ENCODE data around the gene UBE2G1.
"Not testable (repeated sequence)": the region's sequence is repeated elsewhere in the genome, so short reads cannot be mapped to it uniquely, and the experiment has no call there.

Gene UBE2G1

GRCh38 chr17:4366327-4367063 lies at the start of gene UBE2G1:
Gene UBE2G1, minus strand, starts transcription at chr17:4366675. Its CDS starts 359 bp downstream, at chr17:4366316.
- peak; percentile 99 for DNase-seq (ENCODE audit: low read depth in 2 of 2)

GRCh38 chr17:4412933-4413831 lies 46.7 kb upstream of the UBE2G1 start:
- peak; percentile 82 to 91 for DNase-seq (ENCODE audit: low read depth in 2 of 2)

GRCh38 chr17:4411201-4411600 lies 44.7 kb upstream of the UBE2G1 start:
- DNase-seq (ENCODE audit: low read depth in 2 of 2), result no peak

GRCh38 chr17:4409659-4410058 lies 43.2 kb upstream of the UBE2G1 start:
- no peak for DNase-seq (ENCODE audit: low read depth in 2 of 2)

DNA sequence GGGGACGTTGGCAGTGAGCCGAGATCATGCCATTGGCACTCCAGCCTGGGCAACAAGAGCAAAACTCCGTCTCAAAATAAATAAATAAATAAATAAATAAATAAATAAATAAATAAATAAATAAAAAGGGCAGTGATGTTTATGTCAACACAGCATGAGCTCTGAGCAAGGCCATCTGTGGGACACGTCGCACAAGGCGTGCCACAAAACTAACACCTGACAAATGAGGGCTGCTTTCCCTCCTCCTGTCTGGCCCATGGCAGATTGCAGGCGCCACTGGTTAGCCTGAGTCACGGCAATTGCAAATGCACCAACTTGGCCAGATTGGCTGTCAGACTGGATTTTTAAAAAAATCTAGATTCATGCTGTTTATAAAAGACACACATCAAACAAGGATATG lies 41.4 kb upstream of the UBE2G1 start:
- DNase-seq (ENCODE audit: low read depth in 2 of 2), result no peak

- DNase-seq (ENCODE audit: low read depth in 2 of 2), result no peak
These were observed 40.7 kb upstream of the UBE2G1 start for GRCh38 chr17:4407216-4407615.

DNA sequence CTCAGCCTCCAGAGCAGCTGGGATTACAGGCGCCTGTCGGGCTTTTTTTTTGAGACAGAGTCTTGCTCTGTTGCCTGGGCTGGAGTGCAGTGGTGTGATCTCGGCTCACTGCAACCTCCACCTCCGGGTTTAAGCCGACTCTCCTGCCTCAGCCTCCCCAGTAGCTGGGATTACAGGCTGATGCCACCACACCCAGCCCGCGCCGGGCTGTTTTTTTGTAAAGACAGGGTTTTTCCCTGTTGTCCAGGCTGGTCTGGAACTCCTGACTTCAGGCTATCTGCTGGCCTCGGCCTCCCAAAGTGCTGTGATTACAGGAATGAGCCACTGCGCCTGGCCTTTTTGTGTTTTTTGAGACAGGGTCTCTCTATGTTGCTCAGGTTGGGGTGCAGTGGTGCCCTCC lies 39.9 kb upstream of the UBE2G1 start:
- DNase-seq (ENCODE audit: low read depth in 2 of 2), result no peak

DNA sequence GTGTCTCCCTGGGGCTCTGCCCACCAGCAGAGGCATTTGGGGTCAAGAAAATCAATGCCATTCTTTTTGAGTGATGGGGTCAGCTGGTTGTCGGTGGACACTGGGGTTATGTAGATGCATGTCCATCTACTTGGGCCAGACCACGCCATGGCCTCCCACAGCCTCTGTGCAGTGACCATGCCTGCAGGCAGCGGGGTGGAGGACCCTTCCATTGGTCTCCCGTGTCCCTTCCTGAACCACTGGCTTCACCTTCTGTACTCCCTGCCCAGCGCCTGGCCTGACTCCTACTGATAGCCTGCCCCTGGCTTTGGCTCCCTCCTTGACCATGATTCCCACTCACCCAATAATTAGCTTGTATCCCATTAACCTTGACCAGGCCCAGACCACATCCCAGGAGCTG lies 39.2 kb upstream of the UBE2G1 start:
- DNase-seq (ENCODE audit: low read depth in 2 of 2), result no peak

DNA sequence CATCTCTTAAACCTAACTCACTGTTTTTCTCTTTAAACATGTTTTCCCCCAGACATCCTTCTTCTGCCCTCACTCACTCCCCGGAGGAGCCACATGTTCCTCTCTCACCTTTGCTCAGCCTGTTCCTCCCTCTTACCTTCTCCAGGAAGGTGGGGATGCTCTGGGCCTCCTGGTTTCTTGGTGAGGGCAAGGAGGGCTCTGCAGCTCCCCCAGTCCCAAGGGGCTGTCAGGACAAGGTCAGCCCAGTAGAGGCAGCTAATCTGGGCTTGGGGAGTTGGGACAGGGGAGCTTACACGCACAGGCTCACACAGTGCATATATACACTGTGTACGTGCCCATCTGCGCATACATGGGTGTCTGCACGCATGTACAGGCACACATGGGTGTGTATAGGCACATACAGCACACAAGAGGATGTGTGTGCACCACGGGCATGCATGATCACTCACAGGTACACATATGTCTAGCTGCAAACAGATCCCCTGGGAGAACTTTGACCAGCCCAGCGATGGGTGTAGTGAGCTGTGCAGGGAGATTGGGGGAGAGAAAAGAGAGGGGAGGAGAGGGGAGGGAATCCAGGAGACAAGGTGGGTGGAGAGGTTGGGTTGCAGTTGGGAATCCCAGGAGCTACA lies 38.7 kb upstream of the UBE2G1 start:
- DNase-seq (ENCODE audit: low read depth in 2 of 2), result no peak

- DNase-seq (ENCODE audit: low read depth in 2 of 2), result no peak
These were observed 31.4 kb upstream of the UBE2G1 start for GRCh38 chr17:4397840-4398239.

DNA sequence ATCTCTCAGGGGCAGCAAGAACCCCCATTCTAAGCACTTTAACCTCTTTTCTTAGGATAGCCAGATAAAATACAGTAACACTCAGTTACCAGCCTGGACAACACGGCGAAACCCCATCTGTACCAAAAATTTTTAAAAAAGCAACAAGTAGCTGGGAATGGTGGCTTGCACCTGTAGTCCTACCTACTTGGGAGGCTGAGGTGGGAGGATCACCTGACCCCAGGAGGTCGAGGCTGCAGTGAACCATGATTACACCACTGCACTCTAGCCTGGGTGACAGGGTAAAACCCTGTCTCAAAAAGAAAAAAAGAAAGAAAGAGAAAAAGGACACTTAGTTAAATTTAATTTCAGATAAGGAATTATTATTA lies 28.6 kb upstream of the UBE2G1 start:
- no peak for DNase-seq (ENCODE audit: low read depth in 2 of 2)

DNA sequence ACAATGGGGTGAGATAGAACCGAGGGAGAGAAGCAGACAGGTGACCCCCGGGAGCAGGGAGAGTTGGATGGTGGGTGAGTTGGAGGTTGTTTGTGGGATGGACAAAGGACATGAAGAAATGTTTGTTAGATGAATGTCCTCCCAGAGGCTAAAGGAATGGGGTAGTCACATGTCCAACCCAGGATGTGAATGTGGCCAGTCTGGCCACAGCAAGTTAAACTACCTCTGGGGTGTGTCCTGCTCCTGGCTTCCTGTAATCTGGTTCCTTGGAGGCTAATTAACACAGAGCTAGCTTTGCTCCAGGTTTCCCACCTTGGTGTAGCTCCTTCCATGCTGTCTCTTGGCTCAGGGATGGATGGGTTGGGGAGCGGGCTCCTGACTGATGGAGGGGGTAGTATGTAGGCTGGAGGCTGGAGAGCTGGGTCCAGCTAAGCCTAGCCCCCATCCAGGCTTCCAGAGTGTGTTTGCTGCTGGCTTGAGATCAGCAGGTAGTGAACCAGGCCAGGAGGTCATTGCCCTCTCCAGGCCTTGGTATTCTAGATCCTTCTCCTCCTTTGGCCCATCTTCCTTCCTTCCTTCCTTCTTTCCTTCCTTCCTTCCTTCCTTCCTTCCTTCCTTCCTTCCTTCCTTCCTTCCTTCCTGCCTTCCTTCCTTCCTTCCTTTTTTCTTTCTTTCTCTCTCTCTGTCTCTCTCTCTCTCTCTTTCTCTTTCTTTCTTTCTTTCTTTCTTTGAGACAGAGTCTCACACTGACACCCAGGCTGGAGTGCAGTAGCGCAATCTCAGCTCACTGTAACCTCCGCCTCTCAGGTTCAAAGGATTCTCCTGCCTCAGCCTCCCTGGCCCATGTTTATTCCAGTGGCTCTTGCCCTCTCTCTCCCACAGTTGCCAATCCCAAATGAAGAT lies 28.0 kb upstream of the UBE2G1 start:
- DNase-seq (ENCODE audit: low read depth in 2 of 2), result no peak

- no peak for DNase-seq (ENCODE audit: low read depth in 2 of 2)
These were observed 27.3 kb upstream of the UBE2G1 start for GRCh38 chr17:4393806-4394205.

GRCh38 chr17:4389079-4389478 lies 22.6 kb upstream of the UBE2G1 start:
- DNase-seq (ENCODE audit: low read depth in 2 of 2), result no peak

DNA sequence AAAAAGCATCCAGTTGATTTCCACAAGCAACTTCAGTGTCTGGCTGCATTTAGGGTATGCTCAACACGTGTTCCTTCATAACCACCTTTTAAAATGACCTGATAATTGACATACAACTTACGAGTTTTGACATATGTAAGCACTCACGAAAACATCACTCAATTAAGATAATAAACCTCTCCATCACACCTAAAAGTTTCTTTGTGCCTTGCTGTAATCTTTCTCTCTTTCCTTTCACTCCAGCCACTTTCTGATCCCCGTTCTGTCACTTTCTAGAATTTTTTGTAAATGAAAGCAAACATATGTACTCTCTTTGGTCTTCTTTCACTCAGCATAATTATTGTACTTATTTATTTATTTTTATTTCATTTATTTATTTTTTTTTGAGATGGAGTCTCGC lies 20.7 kb upstream of the UBE2G1 start:
- no peak for DNase-seq (ENCODE audit: low read depth in 2 of 2)

DNA sequence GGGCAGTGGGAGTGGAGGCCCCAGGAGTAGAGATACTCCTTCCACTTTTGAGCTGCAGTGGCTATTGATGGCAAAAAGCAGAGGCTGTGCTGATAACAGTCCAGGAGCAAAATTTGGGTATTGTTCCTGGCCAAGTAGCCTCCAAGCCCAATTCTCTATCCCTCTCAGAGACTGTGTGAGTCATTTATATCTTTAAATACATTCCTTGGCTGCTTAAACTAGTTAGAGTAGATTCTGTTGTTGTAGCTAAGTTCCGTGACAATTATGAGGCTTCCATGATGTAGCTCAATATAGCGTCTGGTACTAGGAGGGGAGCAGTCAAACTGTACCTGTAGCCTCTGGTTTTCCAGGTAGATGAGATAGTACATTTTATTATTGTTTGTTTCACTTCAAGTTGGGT lies 19.9 kb upstream of the UBE2G1 start:
- DNase-seq (ENCODE audit: low read depth in 2 of 2), result no peak

DNA sequence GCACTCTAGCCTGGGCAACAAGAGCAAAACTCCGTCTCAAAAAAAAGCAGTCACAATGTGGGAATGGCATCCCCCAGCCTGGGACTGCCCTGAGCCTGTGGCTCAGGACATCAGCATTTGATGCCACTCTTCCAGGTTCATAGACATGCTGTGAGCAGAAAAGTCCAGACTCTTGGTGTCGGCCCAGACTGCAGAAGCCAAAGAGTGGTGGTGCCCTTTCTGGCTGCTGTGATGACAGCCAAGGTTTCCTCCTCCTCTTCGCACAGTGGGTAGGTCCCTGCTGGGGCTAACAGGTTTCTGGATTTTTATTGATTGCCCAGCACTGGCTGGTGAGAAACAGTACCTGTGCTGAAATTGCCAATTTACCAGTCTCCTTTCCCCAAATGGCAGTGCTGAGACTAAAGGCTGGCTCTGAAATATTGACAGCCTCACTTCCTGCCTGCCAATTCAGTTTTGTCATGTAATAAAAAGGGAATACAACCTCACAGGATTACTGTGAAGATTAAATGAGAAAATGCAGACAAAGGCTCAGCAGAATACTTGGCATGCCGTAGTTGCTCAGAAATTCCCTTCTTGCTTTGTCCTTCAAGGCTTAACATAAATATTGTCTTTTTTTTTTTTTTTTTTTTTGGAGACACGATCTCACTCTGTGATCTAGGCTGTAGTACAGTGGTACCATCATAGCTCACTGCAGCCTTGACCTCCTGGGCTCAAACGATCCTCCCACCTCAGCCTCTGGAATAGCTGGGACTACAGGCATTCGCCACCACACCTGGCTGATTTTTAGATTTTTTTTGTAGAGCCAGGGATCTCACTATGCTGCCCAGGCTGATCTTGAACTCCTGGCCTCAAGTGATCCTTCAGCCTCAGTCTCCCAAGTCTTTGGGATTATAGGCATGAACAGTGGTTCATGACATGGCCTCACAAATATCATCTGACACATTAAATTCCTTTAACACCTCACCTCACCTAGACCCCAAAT lies 15.5 kb upstream of the UBE2G1 start:
- DNase-seq (ENCODE audit: low read depth in 2 of 2), result no peak

DNA sequence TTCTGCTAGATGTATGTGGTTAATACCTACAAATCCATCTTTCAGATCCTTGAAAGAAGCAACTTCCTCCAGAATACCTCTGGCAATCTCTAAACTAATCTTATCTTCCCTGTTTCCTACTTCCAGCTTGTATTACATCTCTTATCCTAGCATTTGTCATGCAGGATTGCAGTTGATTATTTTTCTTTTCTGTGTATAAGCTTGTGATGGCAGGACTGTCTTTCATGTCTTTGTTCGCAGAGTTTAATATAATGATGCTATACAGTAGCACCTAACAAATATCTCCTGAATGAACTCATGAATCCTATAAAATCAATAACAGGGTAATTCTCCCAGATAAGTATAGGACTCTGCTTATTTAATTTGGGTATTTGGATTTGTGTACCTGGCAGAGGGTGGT lies 12.2 kb upstream of the UBE2G1 start:
- DNase-seq (ENCODE audit: low read depth in 2 of 2), result no peak

- DNase-seq (ENCODE audit: low read depth in 2 of 2), result not testable (repeated sequence)
These were observed 10.8 kb upstream of the UBE2G1 start for GRCh38 chr17:4377247-4377646.

GRCh38 chr17:4375796-4376440 lies 9.4 kb upstream of the UBE2G1 start:
- not testable (repeated sequence) for DNase-seq (ENCODE audit: low read depth in 2 of 2)

All from stimulated activated CD4-positive, alpha-beta T cell treated with anti-CD3 and anti-CD28 coated beads, Interleukin-1b, Interleukin-23, amount 100 ng/mL, for 1 hour (primary cell).